HepG2 (cell line): ENCODE data around the gene AJM1. TPM values are rescaled to one million over a fixed set of nuclear protein-coding genes. Genes with fewer than 3 reads are reported as not detected.
"Not testable (repeated sequence)": the region's sequence is repeated elsewhere in the genome, so short reads cannot be mapped to it uniquely, and the experiment has no call there.

ENCODE experiments used
- ATAC-seq: fragments of 200-7000 bp; cut with Tn5 transposase; 3 replicates; pipeline ENCODE4 v1.9.1; 2020; ENCODE audit warnings: mild to moderate bottlenecking, moderate library complexity
- BruUV-seq: library from RNA; stranded (reverse); fragments of 400-500 nt; replicated peaks from 2 replicates; lab custom pipeline; 2021; lab: Mats Ljungman, UMichigan
- CTCF ChIA-PET: fragments of 300-600 bp; formaldehyde crosslinking; extraction: SDS; loops from one replicate; lab custom pipeline; 2021; ENCODE audit warnings: low total read pairs, inconsistent platforms, low intra/inter-chr PET ratio; lab: Yijun Ruan, JAX
- POLR2A ChIA-PET: fragments of 350-600 bp; sonication (Branson Sonifier 250); formaldehyde crosslinking; loops from one replicate; lab custom pipeline; 2020; ENCODE audit warnings: antibody characterized with exemption, inconsistent platforms; lab: Yijun Ruan, JAX
- DNase-seq: peaks from one replicate; pipeline ENCODE4 v3.0.0-alpha.2; 2015; ENCODE audit warnings: low spot score
- FAIRE-seq: peaks from 3 replicates; lab custom pipeline; 2011; peaks lifted over from hg19 to GRCh38; lab: Jason Lieb, UNC
- H2AFZ ChIP-seq: one replicate; pipeline ENCODE4 v1.6.1; 2011; ENCODE audit warnings: low read length, inconsistent platforms
- H3K27ac ChIP-seq: fragments of 300-600 bp; 3 replicates; pipeline ENCODE4 v1.8.0; 2011; ENCODE audit warnings: mixed run types, mild to moderate bottlenecking, mixed read lengths, low read length, inconsistent platforms; ENCODE audit not compliant: insufficient read depth; ENCODE audit errors: extremely low read length
- H3K27me3 ChIP-seq, 2 experiments: fragments of 200-600 bp in 1 of 2; 2 replicates in 1 of 2; 3 replicates in 1 of 2; pipeline versions ENCODE4 v1.6.0 to v1.8.0; 2011; ENCODE audit warnings: low read length in 2 of 2, mild to moderate bottlenecking in 2 of 2, moderate library complexity in 2 of 2, inconsistent platforms in 1 of 2; ENCODE audit not compliant: insufficient read depth in 2 of 2, control insufficient read depth in 1 of 2
- H3K36me3 ChIP-seq, 2 experiments: fragments of 200-600 bp in 1 of 2; replicated peaks in 1 of 2; 2 replicates in 1 of 2; 3 replicates in 1 of 2; pipeline versions ENCODE4 v1.5.1 to v1.8.0; 2011; ENCODE audit warnings: low read length in 2 of 2, inconsistent platforms in 1 of 2; ENCODE audit not compliant: insufficient read depth in 2 of 2, control insufficient read depth in 1 of 2
- H3K4me1 ChIP-seq: 2 replicates; pipeline ENCODE4 v1.5.1; 2012; ENCODE audit warnings: low read length, inconsistent platforms; ENCODE audit not compliant: insufficient read depth
- H3K4me2 ChIP-seq: 2 replicates; pipeline ENCODE4 v1.6.0; 2011; ENCODE audit warnings: low read depth, low read length, inconsistent platforms
- H3K4me3 ChIP-seq, 3 experiments: fragments of 200-600 bp in 1 of 3; sonication (generic), shearing (Covaris generic) in 1 of 3; replicated peaks in 1 of 3; 2 replicates each; pipeline ENCODE4 v1.5.1; 2011 to 2016; ENCODE audit warnings: low read length in 3 of 3, inconsistent platforms in 2 of 3, low read depth in 2 of 3, mild to moderate bottlenecking in 2 of 3, control low read depth in 1 of 3, mixed read lengths in 1 of 3; ENCODE audit not compliant: insufficient read depth in 1 of 3
- H3K79me2 ChIP-seq: one replicate; pipeline ENCODE4 v1.6.1; 2011; ENCODE audit warnings: low read length, inconsistent platforms; ENCODE audit not compliant: insufficient read depth
- H3K9ac ChIP-seq: 2 replicates; pipeline ENCODE4 v1.6.0; 2011; ENCODE audit warnings: mild to moderate bottlenecking, low read depth, low read length, inconsistent platforms; ENCODE audit not compliant: insufficient read depth
- H3K9me3 ChIP-seq: 2 replicates; pipeline ENCODE4 v1.5.1; 2012; ENCODE audit warnings: mild to moderate bottlenecking, low read length
- H4K20me1 ChIP-seq: 2 replicates; pipeline ENCODE4 v1.6.0; 2011; ENCODE audit warnings: inconsistent platforms, mild to moderate bottlenecking, low read length, moderate library complexity; ENCODE audit not compliant: insufficient read depth
- AGO2 ChIP-seq: fragments of 200-400 bp; formaldehyde crosslinking; optimal IDR thresholded peaks from 2 replicates; pipeline ENCODE3; 2017; ENCODE audit warnings: mild to moderate bottlenecking, low read depth, low read length, moderate library complexity
- BATF2 ChIP-seq: sonication (generic); formaldehyde crosslinking; IDR thresholded peaks from 2 replicates; pipeline ENCODE4 v1.8.0; 2022; ENCODE audit warnings: mild to moderate bottlenecking, missing genetic modification reagents, moderate library complexity
- MYPOP ChIP-seq: sonication (generic); formaldehyde crosslinking; IDR thresholded peaks from 2 replicates; pipeline ENCODE4 v1.8.1; 2023; ENCODE audit warnings: mild to moderate bottlenecking, moderate library complexity, missing genetic modification reagents
- POLR2G ChIP-seq: fragments of 200-400 bp; formaldehyde crosslinking; IDR thresholded peaks from 2 replicates; pipeline ENCODE4 v1.6.1; 2018; ENCODE audit warnings: mild to moderate bottlenecking, low read depth, low read length, moderate library complexity
- REL ChIP-seq: sonication (generic); formaldehyde crosslinking; conservative IDR thresholded peaks from 2 replicates; pipeline ENCODE4 v1.8.0; 2022; ENCODE audit warnings: mild to moderate bottlenecking, missing genetic modification reagents, moderate library complexity
- ZBTB40 ChIP-seq, 2 experiments: fragments of 450-650 bp in 1 of 2; sonication (generic) in 1 of 2; formaldehyde crosslinking in 1 of 2; IDR thresholded peaks; 2 replicates each; pipeline versions ENCODE4 v1.6.1 to v1.8.0; 2016 to 2022; ENCODE audit warnings: antibody characterized with exemption in 1 of 2, mild to moderate bottlenecking in 1 of 2, missing genetic modification reagents in 1 of 2
- ZNF235 ChIP-seq: sonication (generic); formaldehyde crosslinking; IDR thresholded peaks from 2 replicates; pipeline ENCODE4 v1.8.1; 2023; ENCODE audit warnings: mild to moderate bottlenecking, missing genetic modification reagents, borderline replicate concordance
- ZNF567 ChIP-seq: sonication (generic); formaldehyde crosslinking; IDR thresholded peaks from 2 replicates; pipeline ENCODE4 v1.8.1; 2023; ENCODE audit warnings: mild to moderate bottlenecking, missing genetic modification reagents, borderline replicate concordance
- ZNF747 ChIP-seq: sonication (generic); formaldehyde crosslinking; IDR thresholded peaks from 2 replicates; pipeline ENCODE4 v1.8.1; 2023; ENCODE audit warnings: missing genetic modification reagents, mild to moderate bottlenecking, borderline replicate concordance
- whole genome bisulfite sequencing: methylation state at CpG from one replicate; pipeline ENCODE4 v1.1.6; 2017; ENCODE audit warnings: low lambda C conversion rate; 5-methylcytosine and 5-hydroxymethylcytosine counted together
- in situ Hi-C: cut with HindIII; loops from 2 replicates; pipeline ENCODE4 v1.10.0; 2017; ENCODE audit warnings: low pct_unique_long_range_greater_than_20kb; ENCODE audit not compliant: extremely low pct_ligation_motif_present
- intact Hi-C: fragments of 100-400 bp; cut with micrococcal nuclease; formaldehyde crosslinking; loops from one replicate; pipeline ENCODE4 v1.10.0; 2022; ENCODE audit not compliant: unreplicated experiment
- polyA plus RNA-seq, 8 experiments: library from polyadenylated mRNA; depleted of rRNA in 3 of 8; stranded (reverse) in 7 of 8; unstranded in 1 of 8; fragments of >200 nt; fragmentation: Illumina TruSeq in 4 of 8; extraction: Trizol in 4 of 8; gene quantifications; 2 replicates each; pipeline versions ENCODE4 v1.2.1 to v1.2.3, GENCODE V29; 2011 to 2016; ENCODE audit warnings: low read depth in 4 of 8, missing spikeins in 1 of 8, mixed read lengths in 1 of 8; ENCODE audit not compliant: insufficient read depth in 1 of 8
- total RNA-seq, 5 experiments: library from RNA; depleted of rRNA; stranded (reverse); fragments of >200 nt; fragmentation: Illumina TruSeq; extraction: Trizol; gene quantifications; 2 replicates each; pipeline ENCODE4 v1.2.3, GENCODE V29; 2016; ENCODE audit warnings: low read depth in 1 of 5

AJM1 gene
- total and polyA plus RNA-seq, 2 of the 13 experiments (the other 11 are each of a cell fraction or from before 2014, with no cell fraction given), result 1.1 to 1.2 TPM

GRCh38 chr9:136841646-136842379, 465 bp upstream of the AJM1 start:
- DNase-seq; H2AFZ ChIP-seq; H3K79me2 ChIP-seq; CTCF ChIA-PET; FAIRE-seq; BruUV-seq; intact Hi-C loops; H3K27me3 ChIP-seq; H3K36me3 ChIP-seq; H3K9me3 ChIP-seq; H4K20me1 ChIP-seq; H3K9ac ChIP-seq; TF ChIP-seq ZBTB40 (IDR thresholded peaks at IDR 0.05): not testable (repeated sequence)
- Histone ChIP-seq H3K4me1 (peaks cover 41% of the 10 kb centered on the region), H3K4me3 (peak overlapping the region in 2 of 3 experiments; percentile 56 to 73; a peak in 3 of 6 replicates), H3K4me2 (peak overlapping the region; percentile 77), H3K27ac (peak overlapping the region; percentile 62)
- POLR2A ChIA-PET, result interaction anchor here (1.0 to 2.3 kb wide), 7 partner anchors 17 to 106 kb away, joined by 3 to 7 read pairs (median 5); partner anchors contain the start of genes EDF1 and TMEM141
- WGBS, result 35% methylated on average over 4 of the region's 16 CpGs
- in situ Hi-C loops, result loop anchor here (10.0 kb wide), 1 partner anchor 193 kb away; the partner anchor contains the start of gene FUT7
- peak; percentile 4 for ATAC-seq
- TF ChIP-seq ZBTB40 (CRISPR knock-in tag; IDR thresholded peaks at IDR 0.05) (0 out of 2 replicates have a peak, but pooled peaks have one; percentile 22), ZNF235 (CRISPR knock-in tag) (0 out of 2 replicates have a peak, but pooled peaks have one; percentile 24), AGO2 (peak; percentile 53), MYPOP (CRISPR knock-in tag) (0 out of 2 replicates have a peak, but pooled peaks have one; percentile 14), REL (CRISPR knock-in tag) (0 out of 2 replicates have a peak, but pooled peaks have one; percentile 18), ZNF747 (CRISPR knock-in tag) (peak; percentile 65; the same call in 1 of the 2 replicates), ZNF567 (peak; percentile 33; the same call in 1 of the 2 replicates), BATF2 (CRISPR knock-in tag) (0 out of 2 replicates have a peak, but pooled peaks have one; percentile 16), POLR2G (peak; percentile 66; the same call in 1 of the 2 replicates)
